Activated T-helper 1 cell treated with anti-CD3 and anti-CD28 coated beads, Interleukin-12 subunit alpha, Interleukin-12 subunit beta, Interleukin-2, Interleukin-4 antibody, amounts not matched to agents 30 ng/mL and 10 ng/mL and 1 ng/mL, durations not matched to agents 14 hours and 24 hours and 36 hours (primary cell): ENCODE measurements around the gene HLA-DMB. TPM values are rescaled to one million over a fixed set of nuclear protein-coding genes. Genes with fewer than 3 reads are reported as not detected.
A peak's percentile ranks its signal among the peaks of the same experiment; 100 is the strongest.

ENCODE experiments used
- DNase-seq: peaks from one replicate; pipeline ENCODE4 v3.0.0; 2021; ENCODE audit warnings: low spot score
- H3K27ac Mint-ChIP-seq: one replicate; pipeline ENCODE4 v1.8.0; 2021; ENCODE audit warnings: mild to moderate bottlenecking, mixed read lengths
- H3K27me3 Mint-ChIP-seq: one replicate; pipeline ENCODE4 v1.8.0; 2022; ENCODE audit warnings: mild to moderate bottlenecking, moderate library complexity, mixed read lengths; ENCODE audit not compliant: insufficient read depth
- H3K36me3 Mint-ChIP-seq: one replicate; pipeline ENCODE4 v1.8.0; 2021; ENCODE audit warnings: low read depth, mixed read lengths
- H3K4me1 Mint-ChIP-seq: one replicate; pipeline ENCODE4 v1.8.0; 2021; ENCODE audit warnings: low read depth, mixed read lengths
- H3K4me3 Mint-ChIP-seq: one replicate; pipeline ENCODE4 v1.8.0; 2021; ENCODE audit warnings: mild to moderate bottlenecking, moderate library complexity, mixed read lengths
- H3K9me3 Mint-ChIP-seq: one replicate; pipeline ENCODE4 v1.8.0; 2021; ENCODE audit warnings: mixed read lengths
- intact Hi-C: fragments of 100-400 bp; cut with micrococcal nuclease; formaldehyde crosslinking; loops from one replicate; pipeline ENCODE4 v1.15.1; 2024
- total RNA-seq: library from RNA; stranded (reverse); gene quantifications from 2 replicates; pipeline ENCODE4 v1.2.3, GENCODE V29; 2022

The HLA-DMB gene
- total RNA-seq, 1 donor from 2014 or later = 2.7 TPM

GRCh38 chr6:32968867-32969684 is 28.2 kb upstream of the HLA-DMB start:
- DNase-seq = peak; percentile 57
- peaks cover 39% of the 10 kb centered on the region for H3K36me3 Mint-ChIP-seq
- peak overlapping the region; percentile 99 for H3K27ac Mint-ChIP-seq

GRCh38 chr6:32968093-32968866 is 27.5 kb upstream of the HLA-DMB start, which contains the start of gene BRD2:
TSS of gene BRD2 (plus strand) at chr6:32968594. CDS start at chr6:32972899, 4,305 bp downstream.
- peak; percentile 97 for DNase-seq
- H3K9me3 Mint-ChIP-seq = no peaks in the 10 kb centered on the region
- intact Hi-C loops = loop anchor here (1.0 to 2.0 kb wide), 6 partner anchors 74 to 791 kb away; partner anchors contain the start of genes AGPAT1, KIFC1 and VPS52
- peaks cover 31% of the 10 kb centered on the region for H3K36me3 Mint-ChIP-seq
- peaks cover 28% of the 10 kb centered on the region for H3K4me1 Mint-ChIP-seq
- H3K27ac Mint-ChIP-seq = peak within 1 kb of the TSS; percentile 99
- peak within 1 kb of the TSS; percentile 96 for H3K4me3 Mint-ChIP-seq
- peaks cover 4% of the 10 kb centered on the region for H3K27me3 Mint-ChIP-seq

More at GRCh38 chr6:32968867-32969684, 28.2 kb upstream of the HLA-DMB start:
- H3K9me3 Mint-ChIP-seq = no peaks in the 10 kb centered on the region
- H3K27me3 Mint-ChIP-seq = peaks cover 4% of the 10 kb centered on the region
- H3K4me3 Mint-ChIP-seq = peak overlapping the region; percentile 96
- intact Hi-C loops = loop anchor here (1.0 to 2.0 kb wide), 6 partner anchors 75 to 792 kb away; partner anchors contain the start of genes AGPAT1, KIFC1 and VPS52
- peaks cover 28% of the 10 kb centered on the region for H3K4me1 Mint-ChIP-seq

- Mint-ChIP-seq H3K4me3 (peak overlapping the region; percentile 96), H3K4me1 (peaks cover 32% of the 10 kb centered on the region), H3K27ac (peak overlapping the region; percentile 97), H3K9me3 (no peaks in the 10 kb centered on the region), H3K36me3 (peaks cover 23% of the 10 kb centered on the region), H3K27me3 (peaks cover 2% of the 10 kb centered on the region)
- intact Hi-C loops = loop anchor here (1.0 to 2.0 kb wide), 10 partner anchors 14 to 791 kb away; partner anchors contain the start of genes AGPAT1, HLA-DMA, HLA-DMB and KIFC1
- no peak for DNase-seq
These were observed 26.6 kb upstream of the HLA-DMB start for GRCh38 chr6:32967151-32968091.

GRCh38 chr6:32964776-32965175 is 23.9 kb upstream of the HLA-DMB start:
- no peak for DNase-seq

GRCh38 chr6:32963866-32964265 is 23.0 kb upstream of the HLA-DMB start:
- intact Hi-C loops = no loop called here
- peaks cover 5% of the 10 kb centered on the region for H3K27me3 Mint-ChIP-seq
- H3K4me3 Mint-ChIP-seq = no peak overlapping the region
- DNase-seq = no peak
- peaks cover 33% of the 10 kb centered on the region for H3K4me1 Mint-ChIP-seq
- peaks cover 2% of the 10 kb centered on the region for H3K36me3 Mint-ChIP-seq
- H3K27ac Mint-ChIP-seq = no peak overlapping the region
- no peaks in the 10 kb centered on the region for H3K9me3 Mint-ChIP-seq

More at GRCh38 chr6:32964776-32965175, 23.9 kb upstream of the HLA-DMB start:
- H3K36me3 Mint-ChIP-seq = peaks cover 4% of the 10 kb centered on the region
- H3K27ac Mint-ChIP-seq = no peak overlapping the region
- no peaks in the 10 kb centered on the region for H3K9me3 Mint-ChIP-seq
- intact Hi-C loops = no loop called here
- H3K4me1 Mint-ChIP-seq = peaks cover 33% of the 10 kb centered on the region
- H3K4me3 Mint-ChIP-seq = no peak overlapping the region
- peaks cover 3% of the 10 kb centered on the region for H3K27me3 Mint-ChIP-seq

- Mint-ChIP-seq H3K27ac (no peak overlapping the region), H3K27me3 (peaks cover 5% of the 10 kb centered on the region), H3K4me1 (peaks cover 28% of the 10 kb centered on the region), H3K4me3 (no peak overlapping the region), H3K9me3 (no peaks in the 10 kb centered on the region), H3K36me3 (peaks cover 2% of the 10 kb centered on the region)
- intact Hi-C loops = loop anchor here (1.0 kb wide), 1 partner anchor 9 kb away; the partner anchor contains the start of gene HLA-DMA
- DNase-seq = no peak
These were observed 21.5 kb upstream of the HLA-DMB start for GRCh38 chr6:32962213-32962826.

GRCh38 chr6:32960563-32960962 is 19.7 kb upstream of the HLA-DMB start:
- peaks cover 5% of the 10 kb centered on the region for H3K27me3 Mint-ChIP-seq
- intact Hi-C loops = no loop called here
- peaks cover 23% of the 10 kb centered on the region for H3K4me1 Mint-ChIP-seq
- no peaks in the 10 kb centered on the region for H3K9me3 Mint-ChIP-seq
- H3K36me3 Mint-ChIP-seq = peaks cover 2% of the 10 kb centered on the region
- H3K27ac Mint-ChIP-seq = no peak overlapping the region
- DNase-seq = no peak
- H3K4me3 Mint-ChIP-seq = no peak overlapping the region

GRCh38 chr6:32956176-32956575 is 15.3 kb upstream of the HLA-DMB start:
- H3K9me3 Mint-ChIP-seq = no peaks in the 10 kb centered on the region
- no peak overlapping the region for H3K27ac Mint-ChIP-seq
- peaks cover 36% of the 10 kb centered on the region for H3K4me1 Mint-ChIP-seq
- peaks cover 5% of the 10 kb centered on the region for H3K36me3 Mint-ChIP-seq
- no peak for DNase-seq
- H3K27me3 Mint-ChIP-seq = peaks cover 3% of the 10 kb centered on the region
- intact Hi-C loops = no loop called here
- no peak overlapping the region for H3K4me3 Mint-ChIP-seq

GRCh38 chr6:32954986-32955802 is 14.4 kb upstream of the HLA-DMB start:
- Mint-ChIP-seq H3K4me3 (no peak overlapping the region), H3K4me1 (peaks cover 39% of the 10 kb centered on the region), H3K9me3 (no peaks in the 10 kb centered on the region), H3K36me3 (peaks cover 5% of the 10 kb centered on the region), H3K27me3 (peaks cover 3% of the 10 kb centered on the region), H3K27ac (no peak overlapping the region)
- intact Hi-C loops = no loop called here
- DNase-seq = peak; percentile 26

GRCh38 chr6:32954267-32954666 is 13.4 kb upstream of the HLA-DMB start:
- no peak overlapping the region for H3K4me3 Mint-ChIP-seq

GRCh38 chr6:32953775-32954174 is 12.9 kb upstream of the HLA-DMB start:
- Mint-ChIP-seq H3K9me3 (no peaks in the 10 kb centered on the region), H3K36me3 (peaks cover 3% of the 10 kb centered on the region), H3K4me3 (no peak overlapping the region), H3K27ac (no peak overlapping the region), H3K4me1 (peaks cover 53% of the 10 kb centered on the region), H3K27me3 (no peaks in the 10 kb centered on the region)
- intact Hi-C loops = loop anchor here (1.0 kb wide), 7 partner anchors 9 to 68 kb away; partner anchors contain the start of gene HLA-DMB
- DNase-seq = no peak

More at GRCh38 chr6:32954267-32954666, 13.4 kb upstream of the HLA-DMB start:
- H3K4me1 Mint-ChIP-seq = peaks cover 48% of the 10 kb centered on the region
- peaks cover 3% of the 10 kb centered on the region for H3K36me3 Mint-ChIP-seq
- no peak for DNase-seq
- no peak overlapping the region for H3K27ac Mint-ChIP-seq
- H3K9me3 Mint-ChIP-seq = no peaks in the 10 kb centered on the region
- H3K27me3 Mint-ChIP-seq = no peaks in the 10 kb centered on the region
- intact Hi-C loops = no loop called here
